TTC549 (cell line): ENCODE results near the gene FARSA.
"Not testable (repeated sequence)": the region's sequence is repeated elsewhere in the genome, so short reads cannot be mapped to it uniquely, and the experiment has no call there.

Source experiments
- FAIRE-seq: peaks from 2 replicates; lab custom pipeline; 2012; peaks lifted over from hg19 to GRCh38; lab: Jason Lieb, UNC

Gene FARSA

DNA sequence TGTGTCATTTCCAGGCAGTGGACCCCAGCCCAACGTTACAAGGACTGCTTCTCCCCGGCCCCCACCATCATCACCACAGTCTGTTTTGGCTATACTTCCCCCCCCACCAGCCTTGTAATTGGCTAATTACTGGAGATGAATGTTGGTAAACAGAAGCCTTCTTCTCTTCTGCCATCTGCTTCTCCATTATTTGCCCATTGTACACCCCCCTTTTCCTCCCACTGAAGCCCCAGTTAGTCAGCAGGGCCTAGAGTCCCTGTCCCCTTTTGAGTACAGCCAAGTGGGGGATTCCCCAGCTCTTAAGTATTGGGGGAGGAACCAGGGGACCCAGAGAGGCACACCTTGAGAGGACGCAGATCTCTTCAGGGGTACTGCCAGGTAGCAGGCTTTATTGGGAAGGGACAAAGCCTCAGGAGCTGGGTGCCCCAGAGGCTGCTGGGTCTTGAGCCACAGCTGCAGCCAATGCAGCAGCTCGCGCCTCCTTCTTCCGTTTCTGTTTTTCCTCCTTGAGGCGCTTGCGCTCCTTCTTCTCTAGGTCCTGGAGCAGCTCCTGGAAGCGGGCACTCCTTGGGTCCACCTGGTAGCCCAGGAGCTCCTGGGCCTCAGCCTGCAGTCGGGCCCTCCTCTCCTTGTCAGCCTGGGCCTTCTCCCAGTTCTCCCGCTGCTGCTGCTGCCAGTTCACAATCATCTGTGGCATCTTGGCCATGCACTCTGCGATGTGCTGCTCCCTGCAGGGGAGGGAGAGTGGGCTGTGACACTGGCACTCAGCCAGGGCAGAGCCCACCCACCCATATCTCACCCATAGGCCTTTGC, 20.5 kb upstream of the FARSA start:
- no peak for FAIRE-seq

DNA sequence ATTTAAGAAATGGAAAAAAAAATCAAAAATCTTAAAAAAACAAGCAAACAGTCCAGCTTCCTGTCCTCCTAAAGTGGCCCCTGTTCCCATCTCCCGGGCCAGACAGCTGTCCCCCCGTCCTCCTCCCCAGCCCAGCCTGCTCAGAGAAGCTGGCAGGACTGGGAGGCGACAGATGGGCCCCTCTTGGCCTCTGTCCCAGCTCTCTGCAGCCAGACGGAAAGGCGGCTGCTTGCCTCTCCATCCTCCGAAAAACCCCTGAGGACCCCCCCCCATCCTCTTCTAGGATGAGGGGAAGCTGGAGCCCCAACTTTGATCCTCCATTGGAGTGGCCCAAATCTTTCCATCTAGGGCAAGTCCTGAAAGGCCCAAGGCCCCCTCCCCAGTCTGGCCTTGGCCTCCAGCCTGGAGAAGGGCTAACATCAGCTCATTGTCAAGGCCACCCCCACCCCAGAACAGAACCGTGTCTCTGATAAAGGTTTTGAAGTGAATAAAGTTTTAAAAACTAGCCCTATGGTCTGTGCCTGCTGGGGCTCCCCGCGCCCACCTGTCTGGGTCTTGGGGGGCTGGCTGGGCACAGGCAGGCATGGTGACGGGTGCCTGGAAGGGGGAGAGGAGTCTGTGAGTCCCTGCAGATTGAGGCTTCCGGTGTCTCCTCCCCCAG, 19.8 kb upstream of the FARSA start:
- no peak for FAIRE-seq

DNA sequence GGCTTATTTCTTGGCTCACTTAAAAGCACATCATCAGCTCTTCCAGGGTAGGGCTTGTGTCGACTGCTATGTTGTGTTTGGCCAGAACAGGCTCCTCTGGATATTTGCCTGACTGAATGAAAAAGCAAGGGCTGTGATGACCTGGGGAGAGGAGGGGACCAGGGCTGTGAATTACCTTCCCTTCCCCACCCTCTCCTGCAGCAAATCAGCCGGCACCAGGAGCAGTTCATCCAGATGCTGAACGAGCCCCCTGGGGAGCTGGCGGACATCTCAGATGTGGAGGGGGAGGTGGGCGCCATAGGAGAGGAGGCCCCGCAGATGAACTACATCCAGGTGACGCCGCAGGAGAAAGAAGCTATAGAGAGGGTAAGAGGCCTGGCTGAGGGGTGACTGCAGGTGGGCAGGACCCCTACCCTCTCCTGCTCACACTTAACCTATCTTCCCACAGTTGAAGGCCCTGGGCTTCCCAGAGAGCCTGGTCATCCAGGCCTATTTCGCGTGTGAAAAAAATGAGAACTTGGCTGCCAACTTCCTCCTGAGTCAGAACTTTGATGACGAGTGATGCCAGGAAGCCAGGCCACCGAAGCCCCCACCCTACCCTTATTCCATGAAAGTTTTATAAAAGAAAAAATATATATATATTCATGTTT, 19.1 kb upstream of the FARSA start:
- no peak for FAIRE-seq

DNA sequence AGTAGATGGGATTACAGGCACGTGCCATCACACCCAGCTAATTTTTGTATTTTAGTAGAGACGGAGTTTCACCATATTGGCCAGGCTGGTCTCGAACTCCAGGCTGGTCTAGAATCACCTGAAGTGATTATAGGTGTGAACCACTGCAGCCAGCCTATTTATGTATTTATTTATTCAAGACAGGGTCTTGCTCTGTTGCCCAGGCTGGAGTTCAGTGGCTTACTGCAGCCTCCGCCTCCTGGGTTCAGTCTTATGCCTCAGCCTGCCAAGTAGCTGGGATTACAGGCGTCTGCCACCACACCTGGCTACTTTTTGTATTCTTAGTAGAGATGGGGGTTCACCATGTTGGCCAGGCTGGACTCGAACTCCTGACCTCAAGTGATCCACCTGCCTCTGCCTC, 18.5 kb upstream of the FARSA start:
- FAIRE-seq: not testable (repeated sequence)

DNA sequence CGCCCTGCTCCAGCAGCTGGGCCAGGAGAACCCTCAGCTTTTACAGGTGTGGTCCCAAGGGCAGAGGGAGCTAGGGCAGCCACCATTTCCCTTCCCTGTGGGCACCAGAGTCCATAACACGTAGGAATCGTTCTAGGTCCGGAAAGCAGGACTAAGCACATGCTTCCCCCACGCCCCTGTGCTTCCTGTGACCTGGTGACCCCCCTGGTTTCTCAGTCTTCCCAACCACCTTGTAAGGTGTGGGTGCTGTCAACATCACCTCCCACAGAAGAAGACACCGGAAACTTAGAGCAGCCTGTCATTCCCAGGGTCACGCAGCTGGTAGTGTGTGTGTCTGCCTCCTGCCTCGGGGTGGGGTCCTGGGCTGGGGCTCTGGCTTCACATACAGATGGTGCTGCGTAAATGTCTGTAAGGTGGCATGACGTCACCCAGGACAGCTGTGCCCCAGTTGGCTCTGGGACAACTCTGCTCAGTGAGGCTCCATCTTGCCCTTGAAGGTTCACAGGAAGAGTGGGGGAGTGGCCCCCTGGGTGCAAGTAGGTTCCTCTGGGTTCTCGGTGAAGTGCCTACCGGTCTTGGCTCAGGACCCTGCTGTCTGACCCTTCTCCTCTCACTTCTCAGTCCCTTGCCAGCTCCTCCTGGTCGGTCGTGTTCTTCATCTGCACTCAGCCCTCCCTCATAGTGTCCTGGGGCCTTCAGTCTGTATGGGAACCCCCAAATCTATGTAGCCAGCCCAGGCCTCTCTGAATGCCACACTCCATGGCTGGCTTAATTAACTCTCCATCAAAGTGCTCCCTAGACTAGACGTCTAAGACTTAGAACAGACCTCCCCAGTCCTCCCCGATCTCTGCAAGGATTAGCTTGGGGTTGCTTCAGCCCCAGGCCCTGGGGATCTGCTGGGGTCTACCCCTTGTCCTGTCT, 16.1 kb upstream of the FARSA start:
- FAIRE-seq: no peak

DNA sequence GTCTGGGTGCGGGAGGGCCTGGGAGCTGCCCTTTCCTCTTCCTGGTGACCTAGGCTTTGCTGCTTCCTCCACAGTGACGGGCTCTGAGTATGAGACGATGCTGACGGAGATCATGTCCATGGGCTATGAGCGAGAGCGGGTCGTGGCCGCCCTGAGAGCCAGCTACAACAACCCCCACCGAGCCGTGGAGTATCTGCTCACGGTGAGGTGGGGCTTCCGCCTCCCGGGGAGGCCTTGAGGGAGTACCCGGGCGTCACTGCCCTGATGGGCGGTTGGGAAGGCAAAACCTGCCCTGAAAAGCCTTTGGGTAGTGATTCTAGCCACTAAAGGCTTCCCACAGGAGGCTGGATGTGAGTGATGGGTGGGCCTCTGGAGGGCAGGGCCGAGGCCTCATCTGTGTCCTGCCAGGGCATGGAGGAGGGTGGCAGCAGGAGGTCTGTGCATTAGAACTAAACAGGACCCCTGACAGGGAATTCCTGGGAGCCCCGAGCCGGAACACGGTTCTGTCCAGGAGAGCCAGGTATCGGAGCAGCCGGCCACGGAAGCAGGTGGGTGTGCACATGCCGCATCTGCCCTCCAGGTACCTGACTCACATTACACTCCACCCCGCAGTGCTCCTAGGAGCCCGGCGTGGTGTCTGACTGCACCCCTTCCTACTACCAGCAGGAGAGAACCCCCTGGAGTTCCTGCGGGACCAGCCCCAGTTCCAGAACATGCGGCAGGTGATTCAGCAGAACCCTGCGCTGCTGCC, 15.3 kb upstream of the FARSA start:
- no peak for FAIRE-seq

DNA sequence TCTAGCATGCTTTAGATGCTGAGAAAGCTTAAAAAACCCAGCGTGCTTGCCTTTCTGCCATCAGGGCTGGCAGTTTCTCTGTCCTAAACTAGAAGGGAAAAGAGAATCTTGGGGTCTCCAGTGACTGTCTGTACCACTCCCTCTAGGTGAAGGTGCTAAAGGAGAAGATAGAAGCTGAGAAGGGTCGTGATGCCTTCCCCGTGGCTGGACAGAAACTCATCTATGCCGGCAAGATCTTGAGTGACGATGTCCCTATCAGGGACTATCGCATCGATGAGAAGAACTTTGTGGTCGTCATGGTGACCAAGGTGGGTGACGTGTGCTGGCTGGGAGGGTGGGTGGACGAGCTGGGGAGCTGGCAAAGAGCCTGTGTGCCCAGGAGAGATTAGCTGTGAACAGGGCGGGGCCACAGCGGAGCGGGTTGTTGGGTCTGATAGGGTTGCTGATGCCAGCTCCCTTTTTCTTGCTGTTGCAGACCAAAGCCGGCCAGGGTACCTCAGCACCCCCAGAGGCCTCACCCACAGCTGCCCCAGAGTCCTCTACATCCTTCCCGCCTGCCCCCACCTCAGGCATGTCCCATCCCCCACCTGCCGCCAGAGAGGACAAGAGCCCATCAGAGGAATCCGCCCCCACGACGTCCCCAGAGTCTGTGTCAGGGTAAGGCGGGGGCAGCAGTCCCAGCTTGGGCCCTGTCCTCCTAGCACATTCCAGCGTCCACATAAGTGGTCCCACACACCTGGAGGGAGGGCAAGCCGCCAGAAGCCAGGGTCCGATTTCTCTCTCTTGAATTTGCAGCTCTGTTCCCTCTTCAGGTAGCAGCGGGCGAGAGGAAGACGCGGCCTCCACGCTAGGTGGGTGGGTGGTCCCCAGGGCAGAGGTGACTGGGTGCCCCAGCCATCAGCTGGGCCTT, 14.4 kb upstream of the FARSA start:
- no peak for FAIRE-seq

DNA sequence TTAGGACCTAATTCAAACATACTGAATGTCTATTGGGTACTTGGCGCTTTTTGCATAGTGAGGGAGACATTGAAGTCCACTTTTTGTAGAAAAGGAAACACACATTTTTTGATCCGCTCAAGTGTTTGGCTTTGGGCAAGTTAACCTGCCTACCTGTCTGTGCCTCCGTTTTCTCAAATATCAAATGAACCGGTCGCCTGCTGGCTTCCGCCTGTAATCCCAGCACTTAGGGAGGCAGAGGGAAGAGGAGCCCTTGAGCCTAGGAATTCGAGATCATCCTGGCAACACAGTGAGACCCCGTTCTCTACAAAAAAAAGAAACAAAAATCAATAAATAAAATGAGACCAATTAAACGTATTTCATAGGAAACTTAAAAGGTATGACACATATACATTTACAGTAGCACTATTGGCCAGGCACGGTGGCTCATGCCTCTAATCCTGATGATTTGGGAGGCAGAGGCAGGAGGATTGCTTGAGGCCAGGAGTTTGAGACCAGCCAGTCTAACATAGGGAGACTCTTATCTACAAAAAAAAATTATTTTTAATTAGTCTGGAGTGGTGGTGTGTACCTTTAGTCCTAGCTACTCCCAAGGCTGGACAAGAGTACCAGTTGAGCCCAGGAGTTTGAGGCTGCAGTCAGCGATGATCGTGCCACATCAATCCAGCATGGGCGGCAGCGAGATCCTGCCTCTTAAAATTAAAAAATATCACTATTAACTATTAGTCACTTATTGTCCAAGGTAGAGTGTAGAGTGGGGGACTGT, 13.4 kb upstream of the FARSA start:
- no peak for FAIRE-seq

DNA sequence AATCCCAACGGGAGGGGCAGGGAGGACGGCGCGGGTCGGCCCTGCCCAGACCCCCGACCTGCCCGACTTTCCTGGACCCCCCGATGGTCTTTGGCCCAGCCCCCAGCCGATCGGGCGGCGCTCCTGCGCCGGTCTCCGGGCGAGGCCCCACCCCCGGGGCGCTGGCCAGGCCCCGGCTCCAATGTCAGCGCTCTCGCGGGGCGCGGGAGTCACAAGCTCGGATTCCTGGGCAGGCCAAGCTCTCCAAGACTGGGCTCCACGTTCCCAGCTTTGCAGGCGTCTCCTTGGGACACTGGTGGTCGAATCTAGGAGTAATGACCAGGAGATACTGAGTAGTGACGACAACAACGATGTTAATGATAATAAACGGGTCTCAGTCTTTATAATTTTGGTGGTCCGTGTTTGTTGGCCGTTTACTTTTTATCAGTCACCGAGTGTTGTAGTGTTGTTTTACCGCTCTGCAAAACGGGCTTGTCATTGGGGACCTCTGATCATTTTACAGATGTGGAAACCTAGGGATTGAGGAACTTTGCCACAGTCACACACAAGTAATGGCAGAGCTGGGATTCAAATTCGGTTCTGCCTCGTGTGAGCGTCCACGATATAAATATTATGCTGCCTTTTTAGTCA, 12.7 kb upstream of the FARSA start:
- no peak for FAIRE-seq

DNA sequence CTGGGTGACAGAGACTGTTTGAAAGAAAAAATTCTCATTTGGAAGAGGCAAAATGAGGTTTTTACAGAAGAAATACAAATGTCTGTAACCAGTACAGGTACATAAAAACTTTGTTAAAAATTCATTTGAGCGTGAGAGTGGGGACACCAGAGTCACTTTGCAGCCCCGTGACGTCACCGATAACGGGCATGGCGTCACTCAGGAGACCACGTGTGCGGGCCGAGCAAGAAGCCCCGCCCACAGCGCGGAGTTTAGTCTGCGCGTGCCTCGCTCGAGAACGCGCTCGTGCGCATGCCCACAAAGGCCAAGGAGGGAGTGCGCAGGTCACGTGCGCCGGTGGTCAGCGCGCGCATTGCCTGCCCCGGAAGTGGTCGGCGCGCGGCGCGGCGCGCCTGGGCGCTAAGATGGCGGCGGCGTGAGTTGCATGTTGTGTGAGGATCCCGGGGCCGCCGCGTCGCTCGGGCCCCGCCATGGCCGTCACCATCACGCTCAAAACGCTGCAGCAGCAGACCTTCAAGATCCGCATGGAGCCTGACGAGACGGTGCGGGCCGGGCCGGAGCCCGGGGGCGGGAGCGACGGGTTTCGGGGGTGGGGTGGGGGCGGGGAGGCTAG, 12.1 kb upstream of the FARSA start, which contains the start of gene RAD23A:
RAD23A (plus strand) TSS at position 384 of the 613 bp plus-strand sequence; CDS start at position 471, 87 bp downstream.
- peak; percentile 80 for FAIRE-seq

DNA sequence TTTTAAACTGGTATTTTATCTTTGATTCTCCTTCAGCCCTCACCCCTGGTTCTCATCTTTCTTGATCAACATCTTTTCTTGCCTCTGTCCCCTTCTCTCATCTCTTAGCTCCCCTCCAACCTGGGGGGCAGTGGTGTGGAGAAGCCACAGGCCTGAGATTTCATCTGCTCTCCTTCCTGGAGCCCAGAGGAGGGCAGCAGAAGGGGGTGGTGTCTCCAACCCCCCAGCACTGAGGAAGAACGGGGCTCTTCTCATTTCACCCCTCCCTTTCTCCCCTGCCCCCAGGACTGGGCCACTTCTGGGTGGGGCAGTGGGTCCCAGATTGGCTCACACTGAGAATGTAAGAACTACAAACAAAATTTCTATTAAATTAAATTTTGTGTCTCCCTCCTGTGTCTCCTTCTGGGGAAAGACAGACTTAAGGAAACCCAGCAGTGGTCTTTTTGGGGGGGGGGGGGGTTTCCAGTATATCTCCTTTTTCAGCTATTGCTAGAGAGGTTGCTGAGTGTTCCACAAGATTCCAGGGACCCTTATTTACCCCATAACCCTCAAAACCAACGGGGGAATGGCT, 10.7 kb upstream of the FARSA start:
- FAIRE-seq: no peak

DNA sequence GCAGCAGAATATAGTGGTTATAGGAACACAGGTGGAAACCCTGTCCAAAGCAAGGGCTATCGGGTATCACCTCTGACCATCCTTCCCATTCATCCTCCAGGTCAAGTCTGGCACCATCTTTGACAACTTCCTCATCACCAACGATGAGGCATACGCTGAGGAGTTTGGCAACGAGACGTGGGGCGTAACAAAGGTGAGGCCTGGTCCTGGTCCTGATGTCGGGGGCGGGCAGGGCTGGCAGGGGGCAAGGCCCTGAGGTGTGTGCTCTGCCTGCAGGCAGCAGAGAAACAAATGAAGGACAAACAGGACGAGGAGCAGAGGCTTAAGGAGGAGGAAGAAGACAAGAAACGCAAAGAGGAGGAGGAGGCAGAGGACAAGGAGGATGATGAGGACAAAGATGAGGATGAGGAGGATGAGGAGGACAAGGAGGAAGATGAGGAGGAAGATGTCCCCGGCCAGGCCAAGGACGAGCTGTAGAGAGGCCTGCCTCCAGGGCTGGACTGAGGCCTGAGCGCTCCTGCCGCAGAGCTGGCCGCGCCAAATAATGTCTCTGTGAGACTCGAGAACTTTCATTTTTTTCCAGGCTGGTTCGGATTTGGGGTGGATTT, 10.0 kb upstream of the FARSA start:
- FAIRE-seq: no peak

DNA sequence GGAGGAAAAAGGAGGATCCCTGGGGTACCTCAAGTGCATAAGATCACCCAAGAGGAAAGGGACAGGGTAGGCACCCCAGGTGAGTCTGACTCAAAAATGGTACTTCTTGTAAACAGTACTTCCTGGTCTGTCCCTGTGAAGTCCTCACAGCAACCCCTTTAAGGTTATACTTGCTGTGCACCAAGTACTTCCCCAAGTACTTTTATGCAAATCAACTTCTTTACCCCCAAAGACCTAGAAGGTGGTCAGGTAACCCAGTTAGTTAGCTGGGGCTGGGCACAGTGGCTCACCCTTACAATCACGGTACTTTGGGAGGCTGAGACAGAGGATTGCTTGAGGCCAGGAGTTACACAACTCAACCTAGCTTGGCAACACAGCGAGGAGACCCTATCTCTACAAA, 7.4 kb upstream of the FARSA start:
- FAIRE-seq: no peak

DNA sequence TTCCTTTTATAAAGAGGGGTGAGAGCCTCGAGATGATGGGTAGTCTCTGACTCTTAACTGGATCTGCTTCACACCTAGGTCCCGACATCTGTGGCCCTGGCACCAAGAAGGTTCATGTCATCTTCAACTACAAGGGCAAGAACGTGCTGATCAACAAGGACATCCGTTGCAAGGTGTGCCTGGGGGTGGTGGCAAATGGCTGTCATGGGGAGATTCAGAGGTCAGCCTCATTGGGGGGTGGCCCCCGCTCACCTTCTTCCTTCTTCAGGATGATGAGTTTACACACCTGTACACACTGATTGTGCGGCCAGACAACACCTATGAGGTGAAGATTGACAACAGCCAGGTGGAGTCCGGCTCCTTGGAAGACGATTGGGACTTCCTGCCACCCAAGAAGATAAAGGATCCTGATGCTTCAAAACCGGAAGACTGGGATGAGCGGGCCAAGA, 6.5 kb upstream of the FARSA start:
- no peak for FAIRE-seq

DNA sequence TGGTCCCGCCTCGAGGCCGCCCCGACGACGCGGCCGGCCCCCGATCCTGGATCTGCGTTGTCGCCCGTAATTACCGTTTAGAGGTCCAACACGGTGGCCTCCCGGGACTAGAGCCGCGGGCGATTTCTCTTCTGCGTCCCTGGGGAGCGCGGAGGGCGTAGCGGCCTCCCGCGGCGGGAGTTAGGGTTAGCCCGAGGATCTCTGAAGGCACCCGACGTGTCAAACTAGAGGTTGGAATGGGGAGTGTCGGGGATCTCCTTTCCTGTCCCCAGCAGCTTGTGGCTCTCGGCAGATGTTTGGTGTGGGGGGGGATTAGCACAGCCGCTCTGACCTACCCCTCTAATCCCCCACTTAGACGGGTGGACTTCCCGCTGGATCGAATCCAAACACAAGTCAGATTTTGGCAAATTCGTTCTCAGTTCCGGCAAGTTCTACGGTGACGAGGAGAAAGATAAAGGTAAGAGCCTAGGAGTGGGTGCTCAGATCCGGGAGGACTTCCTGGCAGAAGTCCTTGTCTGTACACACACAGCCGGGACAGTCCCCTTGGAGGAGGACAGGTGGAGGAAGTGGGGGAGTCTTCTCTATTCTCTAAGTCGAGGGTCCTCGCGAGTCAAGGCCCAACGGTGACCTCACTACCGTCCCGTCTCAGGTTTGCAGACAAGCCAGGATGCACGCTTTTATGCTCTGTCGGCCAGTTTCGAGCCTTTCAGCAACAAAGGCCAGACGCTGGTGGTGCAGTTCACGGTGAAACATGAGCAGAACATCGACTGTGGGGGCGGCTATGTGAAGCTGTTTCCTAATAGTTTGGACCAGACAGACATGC, 5.5 kb upstream of the FARSA start:
- no peak for FAIRE-seq

DNA sequence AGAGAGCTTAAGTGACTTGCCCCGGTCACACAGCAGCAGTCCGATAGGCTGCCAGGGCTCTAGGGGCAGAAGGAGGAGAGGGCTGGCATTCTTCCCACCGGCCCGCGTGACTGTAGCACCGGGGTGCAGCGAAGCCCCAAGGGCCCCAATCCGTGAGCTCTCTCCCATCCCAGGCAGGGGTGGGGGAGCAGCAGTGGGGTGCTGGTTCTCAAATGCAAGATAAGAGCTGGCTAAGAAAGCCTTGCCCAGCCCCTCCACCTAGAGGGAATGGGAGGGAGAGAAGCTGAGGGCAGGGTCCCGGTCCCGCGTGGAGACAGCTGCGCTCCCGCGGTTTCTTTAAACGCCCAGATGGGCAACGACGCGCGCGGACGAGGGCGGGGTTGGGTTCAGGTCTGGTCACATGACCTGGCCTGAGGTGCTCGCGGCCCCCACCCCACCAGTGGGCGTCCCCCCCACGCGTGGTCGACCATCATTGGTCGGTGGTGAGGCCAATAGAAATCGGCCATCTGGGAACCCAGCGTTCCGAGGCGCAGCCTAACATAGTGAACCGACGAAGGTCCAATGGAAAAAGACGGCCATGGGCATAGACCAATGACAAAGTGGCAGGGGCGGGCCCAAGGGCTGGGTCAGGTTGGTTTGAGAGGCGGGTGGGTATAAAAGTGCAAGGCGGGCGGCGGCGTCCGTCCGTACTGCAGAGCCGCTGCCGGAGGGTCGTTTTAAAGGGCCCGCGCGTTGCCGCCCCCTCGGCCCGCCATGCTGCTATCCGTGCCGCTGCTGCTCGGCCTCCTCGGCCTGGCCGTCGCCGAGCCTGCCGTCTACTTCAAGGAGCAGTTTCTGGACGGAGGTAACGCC, 4.6 kb upstream of the FARSA start, which contains the start of gene CALR:
CALR (plus strand) TSS at position 683 of the 852 bp plus-strand sequence; CDS start at position 754, 71 bp downstream.
- FAIRE-seq: peak; percentile 94
